ENCODE measurements around the gene PFAS. TPM values are rescaled to one million over a fixed set of nuclear protein-coding genes. Genes with fewer than 3 reads are reported as not detected.

Gene PFAS
- total RNA-seq, 1 donor from 2014 or later, result 25.3 TPM

DNA sequence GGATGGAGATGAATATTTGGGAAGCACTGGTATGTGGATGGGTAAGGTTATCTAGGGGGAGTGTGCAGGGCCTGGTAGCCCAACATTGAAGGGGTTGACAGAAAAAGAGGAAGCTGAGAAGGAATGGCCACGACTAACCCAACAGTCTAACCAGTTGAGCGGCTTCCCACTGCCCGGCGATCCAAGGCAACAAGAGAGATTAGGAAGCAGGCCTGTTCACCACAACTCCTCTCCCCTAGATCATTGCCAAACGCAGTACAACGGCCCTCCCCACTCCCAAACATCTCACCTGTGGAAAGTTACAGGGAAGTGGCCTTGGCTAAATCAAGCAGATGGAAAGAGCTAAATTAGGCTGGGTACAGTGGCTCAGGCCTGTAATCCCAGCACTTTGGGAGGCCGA, 28.2 kb downstream of the PFAS start:
- DNase-seq (no peak), ATAC-seq (no peak)
- H3K36me3 ChIP-seq, result no peaks in the 10 kb centered on the region
- H3K27me3 ChIP-seq (ENCODE audit: low read depth), result no peaks in the 10 kb centered on the region
- H3K4me3 ChIP-seq, result no peak overlapping the region
- no peak for TF ChIP-seq CTCF (IDR thresholded peaks at IDR 0.05)
- no peaks in the 10 kb centered on the region for H3K9me3 ChIP-seq
- H3K27ac ChIP-seq, result no peak overlapping the region
- H3K4me1 ChIP-seq, result no peaks in the 10 kb centered on the region
- intact Hi-C loops (cut with DNase I), result no loop called here

GRCh38 chr17:8282345-8282744, 33.3 kb downstream of the PFAS start:
- Histone ChIP-seq H3K36me3 (no peaks in the 10 kb centered on the region), H3K27me3 (ENCODE audit: low read depth) (no peaks in the 10 kb centered on the region), H3K4me1 (peaks cover 15% of the 10 kb centered on the region), H3K27ac (no peak overlapping the region), H3K4me3 (no peak overlapping the region), H3K9me3 (no peaks in the 10 kb centered on the region)
- no peak for TF ChIP-seq CTCF (IDR thresholded peaks at IDR 0.05)
- ATAC-seq, result no peak
- no peak for DNase-seq
- intact Hi-C loops (cut with DNase I), result no loop called here

GRCh38 chr17:8283356-8283755, 34.3 kb downstream of the PFAS start:
- DNase-seq (no peak), ATAC-seq (no peak)
- Histone ChIP-seq H3K36me3 (no peaks in the 10 kb centered on the region), H3K4me1 (peaks cover 23% of the 10 kb centered on the region), H3K27ac (no peak overlapping the region), H3K27me3 (ENCODE audit: low read depth) (no peaks in the 10 kb centered on the region), H3K9me3 (no peaks in the 10 kb centered on the region), H3K4me3 (no peak overlapping the region)
- intact Hi-C loops (cut with DNase I), result no loop called here
- no peak for TF ChIP-seq CTCF (IDR thresholded peaks at IDR 0.05)

- ATAC-seq (no peak), DNase-seq (no peak)
- Histone ChIP-seq H3K36me3 (no peaks in the 10 kb centered on the region), H3K27ac (no peak overlapping the region), H3K9me3 (no peaks in the 10 kb centered on the region), H3K4me3 (no peak overlapping the region), H3K4me1 (peaks cover 25% of the 10 kb centered on the region), H3K27me3 (ENCODE audit: low read depth) (no peaks in the 10 kb centered on the region)
- TF ChIP-seq CTCF (IDR thresholded peaks at IDR 0.05), result no peak
- intact Hi-C loops (cut with DNase I), result no loop called here
Observed at GRCh38 chr17:8284126-8284525, 35.0 kb downstream of the PFAS start.

DNA sequence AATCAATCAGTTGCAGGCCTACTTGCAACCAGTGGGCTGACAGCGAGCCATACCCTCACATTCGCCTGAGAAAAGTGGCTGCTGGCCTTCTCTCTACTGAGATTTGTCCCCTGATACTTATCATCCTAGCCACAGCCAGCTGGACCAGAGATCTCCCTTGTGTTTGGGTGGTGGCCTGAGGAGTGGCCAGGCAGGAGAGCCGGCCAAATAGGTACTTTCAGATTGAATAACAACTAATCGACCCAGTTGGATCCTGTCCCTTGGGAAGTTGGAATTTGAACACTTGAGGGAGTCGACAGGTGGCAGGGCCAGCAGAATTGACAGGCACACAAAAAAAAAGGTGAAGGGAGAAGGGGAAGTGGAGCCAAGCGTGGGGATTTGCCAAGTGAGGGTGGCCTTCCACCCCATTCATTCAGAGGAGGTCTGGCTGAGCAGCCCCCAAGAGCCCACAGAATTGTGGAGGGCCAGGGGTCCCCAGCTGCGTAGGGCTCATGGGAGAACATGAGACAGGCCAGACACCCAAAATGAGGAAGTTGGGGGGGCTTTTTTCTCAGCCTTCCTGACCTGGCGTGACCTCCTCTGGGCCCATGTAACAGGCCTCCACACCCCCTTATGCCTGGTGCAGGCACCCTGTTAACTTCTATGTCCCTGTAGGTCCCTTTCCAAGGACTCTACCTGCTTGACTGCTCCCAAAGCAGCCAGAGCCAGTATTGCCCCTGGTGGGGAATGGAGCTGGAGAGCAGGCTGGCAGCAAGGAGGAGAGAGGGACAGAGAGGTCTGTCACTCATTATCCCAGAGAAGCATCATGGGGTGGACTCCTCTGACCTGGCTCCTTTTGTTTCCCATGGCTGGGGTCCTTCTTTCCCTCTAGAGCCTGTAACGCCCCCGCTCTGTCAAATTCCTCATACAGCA, 36.4 kb downstream of the PFAS start:
- H3K9me3 ChIP-seq, result no peaks in the 10 kb centered on the region
- intact Hi-C loops (cut with DNase I), result no loop called here
- no peaks in the 10 kb centered on the region for H3K27me3 ChIP-seq (ENCODE audit: low read depth)
- no peak for TF ChIP-seq CTCF (IDR thresholded peaks at IDR 0.05)
- peaks cover 31% of the 10 kb centered on the region for H3K4me1 ChIP-seq
- no peak for DNase-seq
- H3K4me3 ChIP-seq, result no peak overlapping the region
- ATAC-seq, result peak; percentile 20 to 52
- no peaks in the 10 kb centered on the region for H3K36me3 ChIP-seq
- H3K27ac ChIP-seq, result peak overlapping the region; percentile 18
